ENCODE data around the gene FBXO44. TPM values are rescaled to one million over a fixed set of nuclear protein-coding genes. Genes with fewer than 3 reads are reported as not detected.

FBXO44 gene
- total RNA-seq, 2 experiments from 2014 or later: 18.1 to 20.4 TPM

DNA sequence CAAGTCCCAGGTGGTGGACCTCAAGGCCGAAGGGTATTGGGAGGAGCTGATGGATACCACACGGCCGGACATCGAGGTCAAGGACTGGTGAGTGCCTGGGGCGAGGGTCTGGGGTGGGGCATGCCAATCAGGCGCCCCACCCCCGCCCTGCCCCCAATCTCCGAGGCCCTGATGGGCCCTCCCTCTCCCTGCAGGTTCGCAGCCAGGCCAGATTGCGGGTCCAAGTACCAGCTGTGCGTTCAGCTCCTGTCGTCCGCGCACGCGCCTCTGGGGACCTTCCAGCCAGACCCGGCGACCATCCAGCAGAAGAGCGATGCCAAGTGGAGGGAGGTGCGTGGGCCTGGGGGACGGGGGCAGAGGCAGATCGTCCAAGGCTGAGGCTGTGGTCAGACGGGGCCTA, 3.9 kb downstream of the FBXO44 start:
- intact Hi-C loops (cut with micrococcal nuclease): no loop called here
- no peak for ATAC-seq
- Mint-ChIP-seq H3K27ac (no peak overlapping the region), H3K36me3 (ENCODE audit: low read depth) (peaks cover 11% of the 10 kb centered on the region), H3K4me1 (ENCODE audit: low read depth) (peaks cover 10% of the 10 kb centered on the region), H3K27me3 (no peaks in the 10 kb centered on the region), H3K4me3 (no peak overlapping the region), H3K9me3 (no peaks in the 10 kb centered on the region)
- ChIA-PET CTCF (interaction anchor here (2.5 to 12.3 kb wide), 2 partner anchors 8 to 64 kb away, joined by 8 to 136 read pairs; no protein-coding TSS in a partner anchor), POLR2A (no interaction called here)
- no peak for TF ChIP-seq CTCF (IDR thresholded peaks at IDR 0.05)
- no peak for DNase-seq

- H3K9me3 Mint-ChIP-seq: no peaks in the 10 kb centered on the region
- intact Hi-C loops (cut with micrococcal nuclease): no loop called here
- ChIA-PET POLR2A (interaction anchor here (6.2 kb wide), 1 partner anchor 8 kb away, joined by 42 read pairs; the partner anchor contains the start of genes FBXO2 and FBXO44), CTCF (interaction anchor here (1.2 to 2.5 kb wide), 2 partner anchors 10 to 52 kb away, joined by 4 to 8 read pairs; no protein-coding TSS in a partner anchor)
- TF ChIP-seq CTCF (IDR thresholded peaks at IDR 0.05): no peak
- no peak for DNase-seq
- H3K36me3 Mint-ChIP-seq (ENCODE audit: low read depth): peaks cover 11% of the 10 kb centered on the region
- no peak overlapping the region for H3K4me3 Mint-ChIP-seq
- H3K27ac Mint-ChIP-seq: no peak overlapping the region
- H3K27me3 Mint-ChIP-seq: no peaks in the 10 kb centered on the region
- H3K4me1 Mint-ChIP-seq (ENCODE audit: low read depth): peaks cover 10% of the 10 kb centered on the region
- ATAC-seq: no peak
Measured at GRCh38 chr1:11659748-11660147, 5.1 kb downstream of the FBXO44 start.

DNA sequence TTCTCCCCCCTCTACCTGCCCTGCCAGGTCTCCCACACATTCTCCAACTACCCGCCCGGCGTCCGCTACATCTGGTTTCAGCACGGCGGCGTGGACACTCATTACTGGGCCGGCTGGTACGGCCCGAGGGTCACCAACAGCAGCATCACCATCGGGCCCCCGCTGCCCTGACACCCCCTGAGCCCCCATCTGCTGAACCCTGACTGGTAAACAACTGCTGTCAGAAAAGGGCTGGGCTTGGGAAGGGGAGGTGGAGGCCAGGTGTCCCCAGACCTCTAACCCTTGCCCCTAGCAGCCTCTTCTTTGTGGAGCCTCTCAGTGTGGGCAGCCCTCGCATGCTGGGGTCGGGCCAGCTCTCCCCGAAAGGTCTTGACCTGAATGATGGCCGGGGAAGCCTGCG, 6.4 kb downstream of the FBXO44 start:
- DNase-seq (no peak), ATAC-seq (no peak)
- Mint-ChIP-seq H3K4me1 (ENCODE audit: low read depth) (peaks cover 3% of the 10 kb centered on the region), H3K9me3 (no peaks in the 10 kb centered on the region), H3K27me3 (no peaks in the 10 kb centered on the region), H3K4me3 (no peak overlapping the region), H3K36me3 (ENCODE audit: low read depth) (peaks cover 7% of the 10 kb centered on the region), H3K27ac (no peak overlapping the region)
- POLR2A ChIA-PET: interaction anchor here (6.2 kb wide), 1 partner anchor 10 kb away, joined by 42 read pairs; the partner anchor contains the start of genes FBXO2 and FBXO44
- CTCF ChIA-PET: no interaction called here
- intact Hi-C loops (cut with micrococcal nuclease): no loop called here
- TF ChIP-seq CTCF (IDR thresholded peaks at IDR 0.05): no peak

DNA sequence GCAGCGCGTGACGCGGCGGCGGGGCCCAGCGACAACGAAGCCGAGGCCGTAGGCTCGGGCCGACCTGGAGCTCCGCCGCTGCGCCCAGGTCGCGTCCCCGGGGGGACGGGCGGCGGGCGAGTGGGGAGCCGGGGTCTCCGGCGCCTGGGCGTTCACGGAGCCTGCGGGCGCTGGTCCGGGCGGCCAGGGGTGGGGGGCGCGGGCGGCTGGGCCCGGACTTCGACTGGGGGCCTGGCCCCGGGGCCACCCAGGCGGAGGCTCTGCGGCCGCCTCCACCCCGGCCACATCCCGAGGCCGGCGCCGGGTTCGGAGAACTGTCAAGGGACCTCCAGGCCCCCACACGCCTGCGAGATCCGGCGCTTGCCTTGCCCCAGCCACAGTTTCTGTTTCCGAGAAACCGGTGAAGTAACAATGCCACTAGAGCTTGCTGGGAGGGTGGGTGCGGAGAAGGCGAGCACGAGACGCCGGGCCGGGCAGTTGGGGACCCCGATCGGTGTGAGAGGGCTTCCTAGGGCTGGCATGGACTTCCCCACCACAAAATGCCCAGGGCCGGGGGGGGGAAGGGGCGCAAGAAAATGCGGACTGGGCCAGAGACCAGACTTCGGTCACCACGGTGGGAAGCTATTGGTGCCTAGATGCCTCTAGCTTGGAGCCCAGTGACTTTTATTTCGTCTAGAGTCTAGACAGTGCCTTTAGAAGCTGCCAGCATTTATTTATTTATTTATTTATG, 9.8 kb downstream of the FBXO44 start:
- Mint-ChIP-seq H3K27ac (peak overlapping the region; percentile 88), H3K36me3 (ENCODE audit: low read depth) (peaks cover 6% of the 10 kb centered on the region), H3K4me1 (ENCODE audit: low read depth) (peaks cover 3% of the 10 kb centered on the region), H3K9me3 (no peaks in the 10 kb centered on the region), H3K4me3 (peak overlapping the region; percentile 75), H3K27me3 (no peaks in the 10 kb centered on the region)
- DNase-seq (peak; percentile 83), ATAC-seq (peak; percentile 76)
- intact Hi-C loops (cut with micrococcal nuclease): no loop called here
- TF ChIP-seq CTCF (IDR thresholded peaks at IDR 0.05): peak; percentile 8
- CTCF ChIA-PET: interaction anchor here (0.7 to 4.5 kb wide), 27 partner anchors 9 to 627 kb away, joined by 3 to 66 read pairs (median 5); partner anchors contain the start of genes AGTRAP, FBXO2, FBXO44 and MAD2L2
- POLR2A ChIA-PET: interaction anchor here (0.8 to 6.2 kb wide), 17 partner anchors 9 to 308 kb away, joined by 3 to 42 read pairs (median 4); partner anchors contain the start of genes AGTRAP, FBXO2, FBXO44 and MAD2L2

- intact Hi-C loops (cut with micrococcal nuclease): no loop called here
- Mint-ChIP-seq H3K9me3 (no peaks in the 10 kb centered on the region), H3K36me3 (ENCODE audit: low read depth) (peaks cover 10% of the 10 kb centered on the region), H3K4me3 (no peak overlapping the region), H3K27ac (no peak overlapping the region), H3K4me1 (ENCODE audit: low read depth) (no peaks in the 10 kb centered on the region), H3K27me3 (no peaks in the 10 kb centered on the region)
- ATAC-seq: no peak
- ChIA-PET CTCF (no interaction called here), POLR2A (no interaction called here)
- no peak for DNase-seq
- no peak for TF ChIP-seq CTCF (IDR thresholded peaks at IDR 0.05)
Measured at GRCh38 chr1:11668516-11668915, 13.8 kb downstream of the FBXO44 start.
